Transverse colon (tissue), 4 donors: ENCODE data around the gene FNTB. TPM values are rescaled to one million over a fixed set of nuclear protein-coding genes. Genes with fewer than 3 reads are reported as not detected.
"Not testable (repeated sequence)": the region's sequence is repeated elsewhere in the genome, so short reads cannot be mapped to it uniquely, and the experiment has no call there.

Experiments used
- DNase-seq: peaks from one replicate; pipeline ENCODE4 v3.0.0-alpha.2; 2019
- H3K27ac ChIP-seq, 4 donors: fragments of 200-600 bp; sonication (generic); 2 replicates each; pipeline ENCODE4 v1.5.1; 2016 to 2018; ENCODE audit warnings: inconsistent platforms in 4 of 4
- H3K27me3 ChIP-seq: fragments of 200-600 bp; sonication (generic); 2 replicates; pipeline ENCODE4 v1.5.1; 2017; ENCODE audit warnings: inconsistent platforms
- H3K36me3 ChIP-seq, 4 donors: fragments of 200-600 bp; sonication (generic); 2 replicates each; pipeline ENCODE4 v1.5.1; 2017 to 2019; ENCODE audit warnings: inconsistent platforms in 4 of 4
- H3K4me1 ChIP-seq, 4 donors: fragments of 200-600 bp; sonication (generic); 2 replicates each; pipeline ENCODE4 v1.5.1; 2017 to 2020; ENCODE audit warnings: inconsistent platforms in 4 of 4
- H3K4me3 ChIP-seq, 4 donors: fragments of 200-600 bp; sonication (generic); 1 replicate in 1 of 4; 2 replicates in 3 of 4; pipeline versions ENCODE4 v1.5.1 to v1.6.1; 2017 to 2019; ENCODE audit warnings: inconsistent platforms in 4 of 4
- H3K9me3 ChIP-seq, 2 donors: fragments of 200-600 bp; sonication (generic); 2 replicates each; pipeline ENCODE4 v1.5.1; 2017 to 2019; ENCODE audit warnings: inconsistent platforms in 2 of 2
- CTCF ChIP-seq, 5 experiments: fragments of 200-600 bp in 3 of 5; fragments of 450-650 bp in 2 of 5; sonication (generic) in 3 of 5; IDR thresholded peaks; 1 replicate in 2 of 5; 2 replicates in 3 of 5; pipeline ENCODE4 v1.5.1; 2016 to 2017; ENCODE audit warnings: antibody characterized with exemption in 5 of 5, inconsistent platforms in 3 of 5, mild to moderate bottlenecking in 2 of 5, moderate library complexity in 1 of 5
- EP300 ChIP-seq: sonication (generic); formaldehyde crosslinking; IDR thresholded peaks from one replicate; pipeline ENCODE4 v1.6.1; 2017; ENCODE audit warnings: antibody characterized with exemption, low read depth
- POLR2A ChIP-seq: fragments of 450-650 bp; IDR thresholded peaks from one replicate; pipeline ENCODE4 v1.6.1; 2016; ENCODE audit warnings: antibody characterized with exemption, mild to moderate bottlenecking, moderate library complexity
- POLR2AphosphoS5 ChIP-seq, 3 donors: sonication (generic); formaldehyde crosslinking; IDR thresholded peaks; one replicate each; pipeline ENCODE4 v1.6.1; 2016; ENCODE audit warnings: antibody characterized with exemption in 3 of 3
- WGBS, 2 donors: methylation state at CpG; one replicate each; pipeline ENCODE4 v1.1.5; 2018; ENCODE audit warnings: low coverage in 1 of 2; 5-methylcytosine and 5-hydroxymethylcytosine counted together
- in situ Hi-C, 4 donors: fragments of 200-750 bp; cut with MboI; loops; one replicate each; pipeline versions ENCODE4 v1.15.0 to v1.15.1; 2017; ENCODE audit warnings: low sequenced_read_pairs in 3 of 4, low pct_ligation_motif_present in 1 of 4, low pct_unique_long_range_greater_than_20kb in 1 of 4
- intact Hi-C: fragments of 100-400 bp; cut with DNase I; formaldehyde crosslinking; loops from one replicate; pipeline ENCODE4 v1.15.1; 2023; ENCODE audit warnings: low total_unique reads
- total RNA-seq, 4 donors: library from RNA; depleted of rRNA; stranded (reverse); fragments of >200 nt; gene quantifications; one replicate each; pipeline ENCODE4 v1.1.0, GENCODE V29; 2016

Gene FNTB
- total RNA-seq, 4 donors from 2014 or later, result 6.5 to 77.2 (median 12.7) TPM

GRCh38 chr14:65080960-65081747, 94.5 kb downstream of the FNTB start:
- peaks cover 25 to 68% (median 30%) of the 10 kb centered on the region in 4 donors for H3K4me1 ChIP-seq

GRCh38 chr14:65082930-65083329, 96.2 kb downstream of the FNTB start:
- Histone ChIP-seq H3K4me3 (no peak overlapping the region), H3K36me3 (peaks cover 0 to 28% (median 11%) of the 10 kb centered on the region in 4 donors), H3K9me3 (no peaks in the 10 kb centered on the region), H3K27ac (peak overlapping the region in 3 of 4 donors; percentile 68 to 81 (median 73)), H3K4me1 (peaks cover 25 to 68% (median 30%) of the 10 kb centered on the region in 4 donors), H3K27me3 (no peaks in the 10 kb centered on the region)
- intact Hi-C loops, result no loop called here
- no peak for TF ChIP-seq EP300
- no peak for TF ChIP-seq POLR2A
- TF ChIP-seq CTCF (IDR thresholded peaks at IDR 0.05), result no peak
- TF ChIP-seq POLR2AphosphoS5 (IDR thresholded peaks at IDR 0.05), result no peak
- in situ Hi-C loops, result no loop called here
- 70% methylated on average over 2 of the region's 2 CpGs; no CpG with 5 or more reads in 1 of the 2 donors for WGBS, 2 donors
- DNase-seq, result no peak

More at GRCh38 chr14:65080960-65081747, 94.5 kb downstream of the FNTB start:
- Histone ChIP-seq H3K9me3 (no peaks in the 10 kb centered on the region), H3K36me3 (peaks cover 0 to 19% (median 9%) of the 10 kb centered on the region in 4 donors), H3K4me3 (no peak overlapping the region), H3K27me3 (no peaks in the 10 kb centered on the region), H3K27ac (peak overlapping the region; percentile 68 to 81 (median 72))
- WGBS, 2 donors, result 22 to 33% methylated on average over 1 to 2 of the region's 2 CpGs
- intact Hi-C loops, result no loop called here
- TF ChIP-seq POLR2A, result no peak
- peak in 2 of 3 donors; percentile 59 to 60 for TF ChIP-seq POLR2AphosphoS5 (IDR thresholded peaks at IDR 0.05)
- no peak for TF ChIP-seq EP300
- no peak for TF ChIP-seq CTCF (IDR thresholded peaks at IDR 0.05)
- in situ Hi-C loops, result no loop called here
- peak; percentile 84 for DNase-seq

GRCh38 chr14:65084554-65085505, 98.1 kb downstream of the FNTB start:
- intact Hi-C loops, result no loop called here
- no peak for TF ChIP-seq EP300
- TF ChIP-seq POLR2AphosphoS5 (IDR thresholded peaks at IDR 0.05), result no peak
- no peak for TF ChIP-seq POLR2A
- TF ChIP-seq CTCF (IDR thresholded peaks at IDR 0.05), result no peak
- Histone ChIP-seq H3K9me3 (no peaks in the 10 kb centered on the region), H3K27me3 (no peaks in the 10 kb centered on the region), H3K4me3 (no peak overlapping the region), H3K4me1 (peaks cover 25 to 54% (median 25%) of the 10 kb centered on the region in 4 donors), H3K27ac (no peak overlapping the region), H3K36me3 (peaks cover 0 to 40% (median 18%) of the 10 kb centered on the region in 4 donors)
- 71 to 86% methylated on average over 6 of the region's 6 CpGs for WGBS, 2 donors
- in situ Hi-C loops, result no loop called here
- DNase-seq, result no peak

- H3K9me3 ChIP-seq, DNase-seq, H3K27ac ChIP-seq, intact Hi-C loops, in situ Hi-C loops, H3K27me3 ChIP-seq, H3K4me3 ChIP-seq: not testable (repeated sequence)
- Histone ChIP-seq H3K4me1 (peaks cover 10 to 44% (median 15%) of the 10 kb centered on the region in 4 donors), H3K36me3 (peaks cover 0 to 47% (median 20%) of the 10 kb centered on the region in 4 donors)
- 96 to 100% methylated on average over 1 to 4 of the region's 4 CpGs for WGBS, 2 donors
These were observed 100.0 kb downstream of the FNTB start for GRCh38 chr14:65086686-65087085.

- H3K4me3 ChIP-seq, intact Hi-C loops, DNase-seq, in situ Hi-C loops, H3K9me3 ChIP-seq, H3K27me3 ChIP-seq, H3K27ac ChIP-seq: not testable (repeated sequence)
- 85 to 90% methylated on average over 5 to 8 of the region's 8 CpGs for WGBS, 2 donors
- peaks cover 0 to 52% (median 21%) of the 10 kb centered on the region in 4 donors for H3K36me3 ChIP-seq
- peaks cover 4 to 42% (median 13%) of the 10 kb centered on the region in 4 donors for H3K4me1 ChIP-seq
These were observed 101.1 kb downstream of the FNTB start for GRCh38 chr14:65087835-65088234.
